Activated CD8-positive, alpha-beta memory T cell treated with anti-CD3 and anti-CD28 coated beads for 1 hour (primary cell): ENCODE results near the gene GMDS.
"Not testable (repeated sequence)": the region's sequence is repeated elsewhere in the genome, so short reads cannot be mapped to it uniquely, and the experiment has no call there.

Experiments
- DNase-seq, 2 donors: peaks; one replicate each; pipeline ENCODE4 v3.0.0-alpha.2; 2020; ENCODE audit warnings: low read depth in 1 of 2; ENCODE audit errors: extremely low read depth in 1 of 2

GMDS gene

DNA sequence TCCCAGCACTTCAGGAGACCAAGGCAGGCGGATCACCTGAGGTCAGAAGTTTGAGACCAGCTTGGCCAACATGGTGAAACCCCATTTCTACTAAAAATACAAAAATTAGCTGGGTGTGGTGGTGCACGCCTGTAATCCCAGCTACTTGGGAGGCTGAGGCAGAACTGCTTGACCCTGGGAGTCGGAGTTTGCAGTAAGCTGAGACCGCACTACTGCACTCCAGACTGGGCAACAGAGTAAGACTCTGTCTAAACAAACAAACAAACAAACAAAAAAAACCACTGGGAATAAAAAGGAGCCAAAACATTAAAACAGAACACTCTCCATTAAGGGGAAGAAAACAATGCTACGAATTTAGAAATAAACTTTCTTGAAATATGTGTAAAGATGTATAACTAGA lies 576.9 kb downstream of the GMDS start:
- DNase-seq = not testable (repeated sequence)

DNA sequence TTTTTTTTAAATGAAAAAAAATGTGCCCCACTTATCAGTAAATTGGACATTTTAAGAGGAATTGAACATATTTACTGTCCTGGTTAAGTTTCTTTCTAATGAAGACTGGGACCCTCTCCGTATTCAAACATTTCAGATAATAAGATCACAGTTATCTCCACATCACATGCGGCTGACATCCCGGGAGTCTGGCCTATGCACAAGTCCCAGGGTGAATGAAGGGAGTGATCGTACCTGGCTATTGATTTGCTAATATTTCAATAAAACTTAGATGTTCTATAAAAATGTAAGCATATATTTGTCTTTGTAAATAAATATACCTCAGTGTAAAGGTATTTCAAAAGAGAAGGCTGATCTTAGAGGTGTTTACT lies 577.6 kb downstream of the GMDS start:
- DNase-seq = no peak

DNA sequence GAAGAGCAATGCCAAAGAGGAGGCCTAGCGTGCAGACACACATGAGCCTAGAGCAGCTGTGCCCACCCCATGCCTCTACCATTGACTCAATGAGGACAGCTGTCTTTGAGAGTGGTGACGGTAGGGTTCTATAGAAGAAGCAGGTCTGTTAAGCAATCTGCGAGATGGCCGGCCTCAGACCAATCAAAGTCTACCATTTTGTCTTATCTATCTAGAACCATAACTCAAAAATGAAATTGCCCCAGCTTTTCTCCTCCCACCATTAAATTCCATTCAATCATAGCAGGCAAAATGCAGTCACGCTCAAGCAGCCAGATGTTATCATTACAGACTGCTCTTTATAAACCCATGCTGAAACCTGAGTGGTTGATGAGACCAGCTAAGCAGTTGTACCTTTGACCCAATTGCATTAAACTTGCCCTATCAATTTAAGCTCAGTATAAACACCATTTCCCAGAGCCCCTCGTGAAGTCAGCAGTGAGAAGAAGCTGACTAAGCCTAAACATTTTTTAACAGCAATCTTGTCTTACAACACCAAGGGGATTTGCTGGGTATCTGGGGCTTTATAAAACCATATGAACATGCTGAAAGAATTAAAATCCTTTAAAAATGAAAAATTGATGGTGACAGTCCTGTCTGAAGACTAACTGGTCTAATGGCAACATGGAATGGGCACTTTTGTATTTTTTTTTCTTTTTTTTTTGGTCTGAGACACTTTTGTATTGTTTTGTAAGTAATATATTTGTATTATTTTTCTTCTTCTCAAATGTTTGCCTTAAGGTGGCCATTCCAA lies 578.2 kb downstream of the GMDS start:
- no peak for DNase-seq

DNA sequence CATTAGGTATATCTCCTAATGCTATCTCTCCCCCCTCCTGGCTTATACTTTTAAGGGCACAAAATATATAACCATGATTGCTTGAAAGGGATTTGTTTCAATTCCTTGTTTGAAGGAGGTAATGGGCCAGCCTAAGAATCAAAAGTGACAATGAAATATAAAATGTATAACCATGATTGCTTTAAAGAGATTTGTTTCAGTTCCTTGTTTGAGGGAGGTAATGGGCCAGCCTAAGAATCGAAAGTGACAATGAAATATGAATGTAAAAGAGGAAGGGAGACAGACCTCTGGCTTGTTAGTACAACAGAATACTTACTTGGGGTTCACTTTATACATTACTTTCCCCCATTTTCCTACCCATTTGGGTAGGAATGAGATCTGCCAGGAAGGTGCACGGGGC lies 580.2 kb downstream of the GMDS start:
- DNase-seq = no peak

DNA sequence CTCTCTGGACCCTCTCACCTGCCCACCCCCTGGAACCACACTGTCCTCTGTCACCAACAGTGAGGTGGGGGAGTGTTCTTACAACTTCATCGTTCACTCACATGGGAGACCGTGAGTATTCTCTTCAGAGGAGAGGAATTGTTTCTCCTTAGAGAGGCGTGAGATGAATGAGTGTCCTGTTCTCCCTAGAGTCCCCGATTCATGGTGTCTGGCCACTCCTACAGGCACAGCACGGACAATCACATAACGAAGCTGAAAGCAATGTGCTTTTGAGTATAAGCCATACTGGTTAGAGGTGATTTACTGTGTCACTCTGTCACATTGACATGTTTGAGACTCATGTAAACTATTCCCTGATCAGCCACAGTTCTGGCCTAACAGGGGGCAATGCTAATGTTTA lies 581.1 kb downstream of the GMDS start:
- no peak for DNase-seq

DNA sequence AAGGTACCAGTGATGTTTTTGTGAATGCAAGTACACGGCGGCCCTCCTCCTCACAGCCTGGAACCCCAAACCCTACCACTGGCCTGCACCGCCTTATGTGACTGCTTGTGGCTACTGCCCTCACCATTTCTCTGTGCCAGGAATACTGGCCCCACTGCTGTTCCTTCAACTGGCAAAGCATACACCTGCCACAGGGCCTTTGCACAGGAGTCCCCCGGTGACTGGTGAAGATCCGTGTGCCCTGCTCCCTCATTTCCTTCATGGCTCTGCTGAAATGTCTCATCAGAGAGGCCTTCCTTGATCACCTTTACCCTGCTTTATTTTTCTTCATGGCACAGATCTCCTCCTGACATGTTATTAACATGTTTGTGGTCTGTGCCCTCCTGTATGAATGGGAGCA lies 581.9 kb downstream of the GMDS start:
- DNase-seq = no peak

DNA sequence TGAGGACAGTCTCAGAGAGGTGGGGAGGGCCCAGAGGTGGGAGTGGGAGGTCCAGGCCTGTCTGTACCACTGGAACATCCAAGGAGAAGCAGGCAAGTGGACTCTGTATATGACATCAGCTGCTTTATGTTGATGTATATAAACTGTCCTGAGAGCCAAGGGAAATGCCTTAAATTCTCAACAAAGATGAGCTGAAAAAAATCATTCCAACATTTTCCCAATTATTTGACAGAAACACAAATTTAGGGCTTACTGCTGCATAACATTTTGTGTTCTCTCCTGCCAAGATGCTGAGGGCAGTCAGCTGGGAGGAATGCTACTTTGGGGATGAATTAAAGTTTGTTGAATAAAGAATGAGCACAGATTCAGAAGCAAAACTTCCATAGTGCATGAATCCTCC lies 582.9 kb downstream of the GMDS start:
- no peak for DNase-seq

DNA sequence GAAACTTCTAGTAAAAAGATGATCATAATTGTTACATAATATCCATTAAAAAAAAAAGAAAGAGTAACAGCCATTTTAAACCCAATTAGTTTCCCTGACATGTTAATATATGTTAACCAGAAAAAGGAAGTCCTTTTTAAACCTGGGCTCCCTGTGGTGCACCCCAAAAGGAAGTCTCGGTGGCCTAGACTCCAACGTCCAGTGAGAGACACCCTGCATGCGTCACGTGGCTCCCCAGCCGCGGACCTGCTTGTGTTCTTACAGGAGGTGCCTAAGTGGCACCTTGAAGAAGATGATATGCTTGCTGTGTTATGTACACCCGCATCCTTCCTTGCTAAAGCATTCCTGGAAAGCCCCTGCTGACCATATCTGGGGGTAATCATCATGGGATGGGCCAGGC lies 585.6 kb downstream of the GMDS start:
- no peak for DNase-seq

DNA sequence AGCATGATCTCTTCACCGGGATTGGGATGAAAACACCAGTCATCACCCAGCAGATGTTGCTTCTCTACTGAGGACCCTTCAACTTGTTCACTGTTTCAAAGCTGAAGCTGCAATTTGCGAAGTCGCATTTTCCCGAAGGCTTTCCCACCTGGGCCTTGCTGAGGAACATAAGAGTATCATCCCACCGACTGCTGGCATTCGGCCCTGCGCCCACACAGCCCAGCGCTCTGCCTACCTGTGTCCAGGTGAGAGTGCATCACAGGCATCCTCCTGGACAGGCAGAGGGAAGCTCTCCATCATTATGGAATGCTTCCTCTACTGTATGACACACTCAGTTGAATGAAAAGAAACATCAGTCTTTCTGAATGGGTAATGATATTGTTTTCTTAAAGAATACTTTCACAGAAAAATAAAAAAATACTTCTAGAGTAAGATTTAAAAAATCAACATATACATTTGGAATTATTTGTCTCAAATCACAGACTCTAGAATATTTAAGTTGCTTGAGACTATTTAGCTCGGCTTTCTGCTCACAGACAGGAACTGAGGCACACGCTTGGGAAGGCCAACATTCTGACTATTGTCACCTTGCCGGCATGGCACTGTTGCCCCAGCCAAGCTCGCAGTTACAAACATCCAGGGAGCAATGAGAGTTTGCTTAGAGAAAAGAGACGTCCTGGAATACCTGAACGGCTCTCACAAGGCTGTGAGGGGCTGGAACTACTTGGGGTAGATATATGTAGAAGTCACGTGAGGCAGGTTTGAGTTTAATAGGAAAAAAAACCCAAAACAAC lies 587.0 kb downstream of the GMDS start:
- no peak for DNase-seq

DNA sequence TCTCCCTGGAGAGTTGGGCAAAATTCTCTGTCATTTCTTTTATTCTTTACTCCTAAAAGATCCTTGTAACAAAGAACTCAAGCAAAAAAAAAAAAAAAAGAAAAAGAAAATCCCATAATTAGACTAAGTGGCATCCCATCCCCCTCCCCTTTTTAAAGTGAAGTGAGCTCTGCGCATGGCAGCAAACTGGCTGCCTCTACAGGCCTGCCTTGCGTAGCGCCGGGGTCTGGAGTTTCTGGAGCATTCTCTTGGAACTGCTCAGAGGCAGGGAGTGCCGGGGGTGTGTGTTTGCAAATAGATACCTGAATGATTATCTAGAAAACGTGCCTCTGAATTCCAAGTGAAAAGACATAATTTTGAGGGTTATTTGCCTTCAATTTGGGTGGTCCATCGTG lies 587.6 kb downstream of the GMDS start:
- DNase-seq = no peak

DNA sequence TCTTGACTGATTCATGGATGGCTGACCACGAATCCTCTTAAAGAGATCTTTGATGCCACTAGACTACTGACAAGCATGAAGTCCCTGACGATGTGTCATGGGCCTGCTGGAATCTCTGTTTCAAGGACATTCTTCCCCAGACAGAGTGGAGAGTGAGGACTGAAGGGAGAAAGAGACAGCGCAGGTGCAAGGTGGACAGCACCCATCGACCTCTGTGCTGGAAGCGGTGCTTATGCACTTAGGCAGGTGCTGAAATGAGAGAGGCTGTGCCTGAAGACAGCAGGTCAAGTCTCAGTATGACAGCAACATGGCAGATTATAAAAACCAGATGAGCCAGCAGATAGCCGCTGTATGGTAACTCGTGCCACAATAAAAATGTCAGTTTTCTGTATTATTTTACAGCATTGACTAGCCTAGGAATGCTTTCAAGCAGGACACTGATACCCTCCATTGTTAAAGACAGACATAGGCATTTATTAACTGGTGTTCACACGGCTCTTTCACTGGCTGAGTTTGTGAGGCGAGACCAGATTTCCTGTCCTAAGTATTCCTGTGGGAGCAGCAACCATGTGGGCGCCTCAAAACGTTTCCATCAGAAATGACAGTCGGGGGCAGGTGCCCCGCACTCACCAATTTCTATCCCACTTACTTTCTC lies 588.2 kb downstream of the GMDS start:
- no peak for DNase-seq

DNA sequence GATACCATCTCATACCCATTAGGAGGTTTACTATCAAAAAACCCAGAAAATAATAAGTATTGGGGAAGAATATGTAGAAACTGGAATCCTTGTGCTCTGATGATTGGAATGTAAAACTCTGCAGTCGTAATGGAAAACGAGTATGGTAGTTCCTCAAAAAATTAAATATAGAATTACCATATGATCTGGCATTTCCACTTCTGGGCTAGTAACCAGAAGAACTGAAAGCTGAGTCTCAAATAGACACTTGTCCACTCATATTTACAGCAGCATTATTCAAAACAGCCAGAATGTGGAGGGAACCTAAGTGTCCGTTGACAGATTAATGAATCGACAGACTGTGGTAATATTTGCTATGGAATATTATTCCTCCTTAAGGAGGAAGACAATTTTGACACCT lies 591.4 kb downstream of the GMDS start:
- DNase-seq = no peak

DNA sequence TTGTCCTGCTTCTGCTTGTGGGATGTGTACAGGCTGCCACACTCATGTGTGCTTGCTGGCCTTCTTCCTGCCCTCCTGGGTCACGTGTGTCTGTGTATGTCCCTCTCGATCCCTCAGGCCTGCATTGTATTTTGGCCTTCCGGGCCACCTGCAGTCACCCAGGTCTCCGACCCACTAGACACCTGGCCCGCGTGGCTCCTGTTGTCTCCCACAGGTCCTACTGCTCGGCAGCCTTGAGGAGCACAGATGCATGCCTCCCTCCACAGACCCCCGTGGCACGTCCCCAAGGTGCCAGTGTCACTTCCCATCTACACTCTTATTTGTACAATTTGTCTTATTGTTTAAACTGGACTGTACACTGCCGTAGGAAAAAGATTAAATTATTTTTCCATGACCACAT lies 592.6 kb downstream of the GMDS start:
- no peak for DNase-seq

DNA sequence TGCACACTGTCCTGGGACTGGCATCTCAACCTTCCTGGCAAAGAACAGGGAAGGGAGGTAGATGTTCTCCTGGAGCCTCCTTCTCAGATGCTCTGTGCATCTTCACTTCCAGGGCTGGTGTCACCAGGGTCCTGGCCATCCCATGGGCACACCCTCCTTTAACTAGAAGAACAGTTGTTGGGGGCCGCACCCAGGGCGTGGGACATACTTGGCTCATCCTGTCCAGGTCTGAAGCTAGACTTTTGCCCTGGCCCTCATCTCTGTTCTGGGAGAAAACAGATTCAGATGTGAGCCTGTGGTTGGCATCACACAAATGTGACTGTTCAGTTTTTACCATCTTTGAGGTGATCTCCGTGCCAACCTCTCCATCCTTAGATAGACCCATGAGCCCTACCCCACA lies 594.0 kb downstream of the GMDS start:
- DNase-seq = no peak

DNA sequence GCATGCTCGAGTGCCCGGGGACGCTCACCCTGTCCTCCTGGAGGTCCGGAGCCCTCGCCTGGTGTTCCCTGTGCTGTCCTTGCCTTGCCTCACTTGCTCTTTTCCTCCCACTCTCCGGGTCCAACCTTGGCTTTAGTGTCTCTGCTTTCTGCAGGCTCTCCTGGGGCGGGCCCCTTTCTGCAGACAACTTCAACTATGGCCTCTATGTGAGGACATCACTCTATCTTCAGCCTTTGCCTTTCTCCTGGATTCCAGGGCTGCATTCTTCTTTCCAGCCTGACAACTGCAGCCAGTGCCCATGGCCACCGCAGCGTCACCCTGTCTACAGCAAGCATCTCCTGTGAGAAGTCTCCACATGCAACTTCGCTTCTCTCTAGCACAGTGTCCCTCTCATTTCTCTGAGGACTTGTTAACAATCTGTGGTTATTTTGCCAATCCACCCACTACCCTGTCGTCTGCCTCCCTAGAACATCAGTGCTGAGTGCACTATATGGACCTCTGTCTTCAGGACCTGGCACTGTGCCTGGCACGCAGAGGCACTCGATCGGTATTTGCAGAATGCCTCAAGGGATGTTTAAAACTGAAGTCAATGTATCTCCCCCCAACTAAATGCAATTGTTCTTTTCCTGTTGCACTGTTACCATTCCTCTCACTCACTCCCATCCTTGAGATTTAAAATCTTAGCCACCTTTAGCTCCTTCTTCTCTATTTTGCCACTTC lies 599.8 kb downstream of the GMDS start:
- no peak for DNase-seq

DNA sequence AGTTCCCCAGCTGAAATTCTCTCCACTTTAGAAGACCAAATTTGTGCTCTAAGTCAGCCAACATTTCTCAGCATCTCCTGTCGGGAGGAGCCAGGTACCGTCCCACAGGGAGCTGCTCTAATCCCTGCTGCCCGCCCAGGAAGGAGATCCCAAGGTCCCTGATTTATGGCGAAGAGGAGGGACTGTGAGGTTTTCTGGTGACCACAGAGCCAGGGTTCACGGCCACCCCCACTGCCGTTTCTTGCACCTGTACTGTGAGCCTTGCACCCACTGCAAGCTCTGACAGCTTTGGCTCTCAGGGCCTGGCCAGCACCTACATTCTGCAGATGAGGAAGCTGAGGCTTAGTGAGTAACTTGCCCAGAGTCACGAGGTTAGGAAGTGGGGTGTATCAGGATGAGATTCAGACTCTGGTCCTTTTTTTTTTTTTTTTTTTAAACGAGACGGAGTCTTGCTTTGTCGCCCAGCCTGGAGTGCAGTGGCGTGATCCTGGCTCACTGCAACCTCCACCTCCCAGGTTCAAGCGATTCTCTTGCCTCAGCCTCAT lies 600.8 kb downstream of the GMDS start:
- DNase-seq = no peak

DNA sequence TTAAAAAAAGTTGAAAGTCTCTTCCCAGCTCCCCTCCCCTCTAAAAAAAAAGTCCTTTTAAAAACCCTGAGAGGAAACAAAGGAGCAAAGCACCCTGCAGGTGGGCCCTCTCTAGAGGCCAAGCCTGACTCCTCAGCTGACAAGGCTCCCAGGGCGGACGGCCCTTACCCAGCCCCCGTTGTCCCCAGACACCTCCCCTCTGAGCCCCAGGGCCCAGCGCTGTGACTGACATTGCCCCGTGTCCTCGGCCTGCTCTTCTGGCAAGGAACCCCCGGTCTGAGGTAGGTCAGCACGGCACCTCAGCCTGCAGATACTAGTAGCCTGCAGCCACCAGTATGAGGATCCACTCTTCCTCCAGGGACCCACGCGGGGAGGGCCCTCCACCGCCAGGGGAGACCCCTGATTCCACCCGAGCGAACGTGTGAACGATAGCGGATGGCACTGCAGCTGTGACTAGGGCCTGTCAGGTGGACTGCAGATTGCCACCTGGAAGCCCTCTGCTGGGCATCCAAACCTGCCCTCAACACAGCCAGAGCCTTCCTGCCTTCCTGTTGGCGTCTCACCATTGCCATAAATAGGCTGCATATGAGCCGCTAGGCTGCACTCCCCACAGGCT lies 601.5 kb downstream of the GMDS start:
- no peak for DNase-seq

DNA sequence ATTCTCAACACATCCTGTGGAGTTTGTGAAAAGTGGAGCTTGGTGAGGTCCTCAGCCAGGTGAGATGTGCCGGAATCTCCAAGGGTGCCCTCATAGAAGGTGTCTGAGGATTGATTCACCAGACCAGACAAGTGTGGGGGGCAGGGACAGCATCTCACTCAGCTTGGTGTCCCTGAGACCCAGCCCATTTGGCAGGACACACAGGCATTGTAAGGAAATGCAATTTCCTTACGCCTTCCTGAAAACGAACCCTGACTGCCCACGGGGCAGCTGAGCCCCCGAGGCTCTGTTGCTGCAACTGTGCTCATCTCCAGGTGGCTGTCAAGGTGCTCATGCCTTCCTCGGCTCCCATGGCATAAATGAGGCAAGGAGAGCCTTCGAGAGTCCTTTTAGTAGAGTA lies 602.3 kb downstream of the GMDS start:
- no peak for DNase-seq

DNA sequence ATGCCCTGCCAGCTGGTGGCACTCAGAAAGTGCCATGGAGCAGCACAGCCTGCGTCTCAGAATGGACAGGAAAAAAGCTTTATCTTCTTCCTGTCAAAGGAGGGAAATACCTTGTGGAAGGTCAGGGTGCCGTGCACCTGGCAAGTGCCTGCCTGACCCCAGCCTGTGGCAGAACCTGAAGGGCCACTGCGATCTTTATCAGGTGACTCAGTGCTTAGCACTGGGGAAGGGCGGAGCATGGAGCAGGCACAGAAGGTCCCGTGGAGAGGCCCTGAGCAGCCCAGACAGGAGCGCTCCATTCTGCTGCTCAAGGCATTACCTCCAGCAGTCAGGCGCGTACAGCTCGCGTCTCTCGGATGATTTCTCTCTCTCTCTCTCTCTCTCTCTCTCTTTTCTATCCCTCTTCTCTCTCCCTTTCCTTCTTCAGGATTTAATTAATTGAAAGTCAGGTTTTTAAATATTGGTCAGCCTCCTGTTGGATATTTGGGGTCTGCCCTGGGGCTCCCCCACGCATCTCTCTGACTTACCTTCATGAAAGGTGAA lies 604.0 kb downstream of the GMDS start:
- no peak for DNase-seq

DNA sequence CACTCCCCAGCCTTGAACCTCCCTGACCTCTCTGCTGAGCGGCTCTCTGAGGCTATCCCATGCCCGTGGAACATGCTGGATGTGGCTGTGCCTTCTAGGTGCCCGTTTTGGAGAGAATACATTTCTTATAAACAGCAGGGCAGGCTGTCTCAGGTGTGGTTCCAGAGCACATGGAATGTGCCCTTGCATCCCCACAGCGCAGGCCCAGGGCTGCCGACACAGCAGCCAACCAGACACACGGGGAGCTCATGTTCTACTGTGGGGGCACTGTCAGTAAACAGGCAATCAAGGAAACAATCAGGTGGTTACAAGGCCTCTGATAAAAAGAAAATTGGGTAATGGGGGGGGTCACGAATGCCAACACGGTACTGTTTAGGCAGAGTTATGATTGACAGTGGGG lies 604.9 kb downstream of the GMDS start:
- no peak for DNase-seq
